Forelimb muscle (tissue), 1 donor: Measurements from ENCODE around the gene PPP2R2C. TPM values are rescaled to one million over a fixed set of nuclear protein-coding genes. Genes with fewer than 3 reads are reported as not detected.
A peak's percentile ranks its signal among the peaks of the same experiment; 100 is the strongest.

Experiments
- DNase-seq: peaks from one replicate; pipeline ENCODE4 v3.0.0-alpha.2; 2013; ENCODE audit warnings: low read depth
- polyA plus RNA-seq: library from polyadenylated mRNA; unstranded; fragments of 120-200 nt; gene quantifications from one replicate; pipeline ENCODE4 v1.2.1, GENCODE V29; 2013; ENCODE audit not compliant: insufficient read length

Gene PPP2R2C
- polyA plus RNA-seq, 1 donor, result 0.13 TPM

- DNase-seq, result no peak
These were observed 124.8 kb downstream of the PPP2R2C start for GRCh38 chr4:6347511-6348045.

GRCh38 chr4:6346373-6347110 is 125.9 kb downstream of the PPP2R2C start:
- DNase-seq, result no peak

- DNase-seq, result no peak
These were observed 126.5 kb downstream of the PPP2R2C start for GRCh38 chr4:6345866-6346265.

GRCh38 chr4:6345096-6345830 is 127.2 kb downstream of the PPP2R2C start:
- DNase-seq, result no peak

- no peak for DNase-seq
These were observed 128.4 kb downstream of the PPP2R2C start for GRCh38 chr4:6343939-6344408.

- peak; percentile 31 for DNase-seq
These were observed 129.7 kb downstream of the PPP2R2C start for GRCh38 chr4:6342530-6343293.

- DNase-seq, result no peak
These were observed 130.7 kb downstream of the PPP2R2C start for GRCh38 chr4:6341696-6342095.

GRCh38 chr4:6340446-6341015 is 131.9 kb downstream of the PPP2R2C start:
- DNase-seq, result no peak

- DNase-seq, result no peak
These were observed 132.5 kb downstream of the PPP2R2C start for GRCh38 chr4:6339818-6340445.

- no peak for DNase-seq
These were observed 133.2 kb downstream of the PPP2R2C start for GRCh38 chr4:6338951-6339817.

GRCh38 chr4:6338175-6338950 is 134.1 kb downstream of the PPP2R2C start:
- DNase-seq, result no peak

- DNase-seq, result no peak
These were observed 135.0 kb downstream of the PPP2R2C start for GRCh38 chr4:6337331-6337935.

GRCh38 chr4:6336166-6336565 is 136.2 kb downstream of the PPP2R2C start:
- DNase-seq, result no peak

- DNase-seq, result no peak
These were observed 137.3 kb downstream of the PPP2R2C start for GRCh38 chr4:6335040-6335590.

- DNase-seq, result no peak
These were observed 138.1 kb downstream of the PPP2R2C start for GRCh38 chr4:6334203-6334887.

GRCh38 chr4:6333301-6334202 is 138.9 kb downstream of the PPP2R2C start:
- no peak for DNase-seq

GRCh38 chr4:6332669-6333050 is 139.8 kb downstream of the PPP2R2C start:
- DNase-seq, result no peak
